GM04504 (cell line): ENCODE data around the gene MBTPS2.
"Not testable (repeated sequence)": the region's sequence is repeated elsewhere in the genome, so short reads cannot be mapped to it uniquely, and the experiment has no call there.

Experiments
- DNase-seq: peaks from one replicate; pipeline ENCODE4 v3.0.0-alpha.2; 2012; ENCODE audit warnings: low read depth

The MBTPS2 gene

GRCh38 chrX:21856504-21856903 lies 17.1 kb downstream of the MBTPS2 start:
- DNase-seq: no peak

DNA sequence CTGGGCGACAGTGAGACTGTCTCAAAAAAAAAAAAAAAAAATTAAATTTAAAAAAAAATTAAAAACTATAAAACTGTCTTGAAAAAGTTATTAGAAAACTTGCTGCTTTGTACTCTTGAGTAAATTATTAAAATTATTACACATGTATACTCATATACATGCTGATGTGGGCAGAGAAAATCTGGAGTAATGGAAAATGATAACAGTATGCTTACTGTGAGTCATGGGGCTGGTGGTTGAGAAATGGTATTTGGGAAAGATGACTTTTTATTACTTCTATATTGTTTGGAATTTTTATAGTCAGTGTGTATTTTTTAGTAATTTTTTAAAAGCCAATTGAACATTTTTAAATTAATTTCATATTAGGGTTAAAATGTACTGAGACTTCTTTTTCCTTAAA lies 23.8 kb downstream of the MBTPS2 start:
- DNase-seq: no peak

DNA sequence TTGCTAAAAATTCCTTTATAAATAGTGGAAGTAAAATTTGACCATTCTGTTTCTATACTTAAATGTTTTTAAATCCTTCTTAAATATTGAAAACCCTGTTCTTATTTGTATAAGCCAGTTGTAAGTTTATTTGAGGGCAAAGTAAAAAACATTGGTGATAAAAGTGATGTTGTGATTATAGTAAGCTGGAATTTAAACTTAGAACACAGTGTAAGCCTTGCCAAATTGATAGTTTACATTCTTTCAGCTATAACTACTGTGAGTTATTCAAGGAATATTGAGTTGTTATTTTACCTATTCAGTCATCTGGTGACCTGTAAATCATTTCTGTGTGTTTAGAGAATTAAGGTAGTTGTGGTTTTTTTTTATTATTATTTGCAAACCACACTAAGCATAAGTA lies 26.0 kb downstream of the MBTPS2 start:
- DNase-seq: no peak

DNA sequence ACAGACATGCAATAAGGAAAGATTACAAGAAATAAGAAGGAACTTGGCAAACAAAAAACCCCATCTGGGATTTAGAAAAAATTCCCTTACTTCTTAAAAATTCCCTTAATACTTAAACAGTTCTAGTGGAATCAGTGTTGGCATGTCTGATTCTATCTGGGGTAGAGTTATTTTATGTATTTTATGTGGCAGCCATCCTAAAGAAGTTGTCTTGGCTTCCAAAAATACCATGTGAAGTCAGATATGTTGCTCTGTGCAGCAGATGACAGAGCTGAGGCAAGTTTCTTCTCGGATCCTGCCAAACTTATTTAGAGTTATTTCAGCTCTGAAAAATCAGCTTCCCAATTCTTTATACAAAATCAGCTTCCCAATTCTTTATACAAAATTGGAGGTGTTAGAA lies 31.1 kb downstream of the MBTPS2 start:
- DNase-seq: no peak

DNA sequence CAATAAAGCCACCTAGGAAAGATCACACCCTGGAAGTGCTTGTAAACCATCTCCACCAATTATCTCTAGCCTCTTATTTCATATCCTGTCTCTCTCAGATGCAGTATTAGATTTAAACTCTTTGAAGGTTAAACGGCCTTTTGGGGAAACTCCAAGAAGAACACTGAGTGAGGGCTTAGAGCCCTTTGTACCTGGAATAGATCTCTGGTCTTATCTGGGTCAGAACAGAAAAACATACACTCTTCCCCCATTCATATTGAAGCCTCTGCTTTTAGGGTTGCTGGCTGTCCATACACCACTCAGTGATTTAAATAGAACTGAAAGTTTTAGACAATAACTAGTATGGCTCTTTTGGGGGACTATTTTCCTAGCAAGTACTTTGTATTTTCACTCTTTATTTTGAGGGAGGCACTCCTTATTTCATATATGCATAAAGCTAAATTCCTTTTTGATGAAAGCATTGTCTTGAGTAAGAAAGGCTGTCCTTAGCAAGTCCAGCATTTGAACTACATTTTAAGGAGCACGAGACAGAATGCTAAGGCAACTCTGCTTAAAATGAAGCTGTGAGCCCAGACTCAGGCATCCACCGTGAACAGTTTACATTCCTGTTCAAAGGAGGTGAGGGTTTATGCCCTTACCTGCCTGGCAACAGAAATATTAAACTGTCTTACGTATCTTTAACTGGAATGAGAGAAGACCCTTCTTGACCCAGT lies 33.8 kb downstream of the MBTPS2 start:
- no peak for DNase-seq

- not testable (repeated sequence) for DNase-seq
These were observed 34.8 kb downstream of the MBTPS2 start for GRCh38 chrX:21874182-21874581.

- no peak for DNase-seq
These were observed 35.6 kb downstream of the MBTPS2 start for GRCh38 chrX:21875013-21875412.

- no peak for DNase-seq
These were observed 42.6 kb downstream of the MBTPS2 start for GRCh38 chrX:21881881-21882574.

GRCh38 chrX:21883258-21883657 lies 43.8 kb downstream of the MBTPS2 start:
- DNase-seq: no peak

DNA sequence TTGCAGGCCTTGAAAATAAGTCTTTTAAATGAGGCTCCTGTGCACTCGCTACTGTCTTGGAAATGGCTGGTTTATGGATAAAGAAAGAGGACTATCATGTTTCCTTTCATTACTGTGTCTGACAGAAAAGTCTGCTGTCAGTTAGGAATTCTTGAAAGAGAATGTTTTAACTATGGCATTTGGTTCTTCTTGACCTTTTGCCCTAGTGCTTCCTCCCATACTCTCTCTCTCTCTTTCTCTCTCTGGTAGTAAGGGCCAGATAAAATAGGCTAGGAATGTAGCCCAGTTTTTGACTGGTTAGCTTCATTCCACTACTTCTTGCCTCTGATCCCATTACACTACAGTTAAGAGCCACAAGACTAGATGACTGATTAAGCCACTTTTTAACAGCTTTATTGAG lies 46.2 kb downstream of the MBTPS2 start:
- no peak for DNase-seq

GRCh38 chrX:21905313-21905712 lies 65.9 kb downstream of the MBTPS2 start:
- no peak for DNase-seq

GRCh38 chrX:21905953-21906352 lies 66.5 kb downstream of the MBTPS2 start:
- no peak for DNase-seq

DNA sequence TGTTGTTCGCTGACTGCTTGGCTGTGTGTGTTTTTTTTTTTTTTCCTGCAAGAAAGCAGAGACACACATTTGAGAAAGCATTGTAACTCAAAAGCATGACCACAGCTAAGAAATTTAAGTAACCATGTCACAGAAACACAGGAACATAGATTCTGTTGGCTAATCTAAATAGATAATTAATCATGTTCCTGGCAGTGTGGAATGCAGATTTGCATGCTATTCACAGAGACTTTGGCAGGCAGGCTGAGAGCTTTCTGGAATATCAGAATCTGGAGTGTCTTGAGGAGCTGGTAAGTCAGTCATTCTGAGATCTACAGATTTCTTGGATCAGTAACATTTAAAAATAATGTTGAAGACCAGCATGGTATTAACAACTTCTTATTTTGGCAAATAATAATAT lies 67.8 kb downstream of the MBTPS2 start:
- DNase-seq: no peak

- DNase-seq: no peak
These were observed 72.1 kb downstream of the MBTPS2 start for GRCh38 chrX:21911481-21911880.

DNA sequence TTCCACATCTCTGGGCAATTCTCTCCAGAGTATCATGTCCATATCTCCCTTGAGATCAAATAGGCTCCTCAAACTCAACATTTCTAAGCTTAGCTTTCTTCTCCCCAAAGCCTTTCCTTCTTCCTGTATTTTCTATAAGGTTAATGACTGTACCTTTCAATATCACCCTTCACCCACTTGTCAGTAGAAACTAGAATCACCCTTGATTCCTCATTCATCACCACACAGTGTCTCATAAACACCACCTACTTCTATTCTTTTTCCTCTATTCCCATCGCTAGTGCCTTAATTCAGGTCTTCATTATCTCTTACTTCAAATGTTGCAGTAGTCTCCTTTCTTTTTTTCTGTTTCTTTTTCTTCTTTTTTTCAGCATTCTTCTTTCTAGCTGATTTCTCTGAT lies 72.8 kb downstream of the MBTPS2 start:
- no peak for DNase-seq

GRCh38 chrX:21912989-21913388 lies 73.6 kb downstream of the MBTPS2 start:
- no peak for DNase-seq

DNA sequence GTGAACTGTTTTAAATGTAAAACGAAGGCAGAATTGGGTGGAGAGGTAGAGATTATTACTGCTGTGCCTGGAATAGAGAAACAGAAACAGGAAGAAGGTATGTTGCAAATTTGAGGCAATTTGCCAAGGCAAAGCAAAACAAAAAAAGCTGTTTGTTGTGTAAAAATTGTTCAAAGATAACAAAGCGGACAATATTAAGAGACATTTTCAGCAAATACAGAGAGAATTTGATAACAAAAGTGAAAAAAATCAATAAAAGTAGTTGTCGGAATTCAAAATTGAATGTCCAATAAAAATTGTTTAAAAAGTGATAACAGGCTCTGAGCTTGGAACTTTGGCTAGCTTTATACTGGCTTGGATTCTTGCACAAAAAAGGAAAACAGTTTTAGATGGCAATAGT lies 86.7 kb downstream of the MBTPS2 start:
- no peak for DNase-seq

DNA sequence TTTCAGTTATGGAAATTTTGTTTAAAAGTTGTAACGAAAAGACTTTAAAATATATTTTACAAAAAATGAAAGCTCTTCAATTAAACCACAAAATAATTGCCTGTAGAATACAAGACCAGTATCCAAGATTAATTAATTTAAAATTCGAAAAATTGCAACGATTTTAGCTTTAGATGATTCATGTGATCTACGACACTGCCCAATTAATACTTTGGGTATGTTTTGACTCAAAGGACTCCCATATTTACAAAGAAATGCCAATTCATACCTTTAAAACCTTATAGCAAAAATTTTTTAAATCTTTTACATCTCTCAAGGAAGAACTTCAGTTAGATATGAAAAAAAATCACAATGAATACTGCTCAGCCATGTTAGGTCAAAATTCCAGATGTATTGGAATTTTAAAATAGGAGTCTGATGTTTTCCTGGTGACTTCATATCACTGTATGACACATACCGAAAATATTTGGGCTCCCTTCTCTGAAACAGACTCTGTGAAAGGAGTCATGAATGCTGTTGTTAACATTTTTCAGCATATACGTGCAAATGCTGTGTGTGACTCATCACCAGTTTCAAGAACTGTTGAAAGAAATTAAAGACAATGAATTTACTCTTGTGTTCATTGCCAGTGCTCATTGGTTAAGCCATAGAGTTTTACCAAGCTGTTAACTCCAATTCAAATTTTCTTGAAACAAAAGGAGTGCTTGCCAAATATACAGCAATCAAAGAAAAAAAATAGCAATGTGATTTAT lies 87.3 kb downstream of the MBTPS2 start:
- peak; percentile 88 for DNase-seq

- no peak for DNase-seq
These were observed 89.8 kb downstream of the MBTPS2 start for GRCh38 chrX:21929209-21929608.

GRCh38 chrX:21930986-21931385 lies 91.6 kb downstream of the MBTPS2 start:
- DNase-seq: no peak

GRCh38 chrX:21932292-21933002 lies 93.0 kb downstream of the MBTPS2 start:
- peak; percentile 81 for DNase-seq

- no peak for DNase-seq
These were observed 93.7 kb downstream of the MBTPS2 start for GRCh38 chrX:21933077-21933476.

DNA sequence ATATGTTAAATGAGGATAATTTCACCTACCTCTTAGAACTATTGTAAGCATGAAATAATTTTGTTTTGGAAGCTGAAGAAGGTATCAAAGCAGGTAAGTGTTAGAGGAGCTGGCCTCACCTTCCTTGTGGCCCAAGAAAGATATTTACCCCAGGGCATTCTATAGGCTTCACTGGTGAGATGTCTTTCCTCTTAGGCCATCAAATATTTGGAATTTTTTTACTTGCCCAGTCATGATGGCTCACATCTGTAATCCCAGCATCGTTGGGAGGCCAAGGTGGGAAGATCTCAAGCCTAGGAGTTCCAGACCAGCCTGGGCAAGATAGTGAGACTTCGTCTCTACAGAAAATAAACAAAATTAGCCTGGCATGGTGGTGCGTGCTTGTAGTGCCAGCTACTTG lies 95.0 kb downstream of the MBTPS2 start:
- no peak for DNase-seq
